Fibroblast of pulmonary artery (primary cell): ENCODE data around the gene MLX.
A peak's percentile ranks its signal among the peaks of the same experiment; 100 is the strongest.

Source experiments
- DNase-seq: peaks from one replicate; pipeline ENCODE4 v3.0.0-alpha.2; 2010; ENCODE audit warnings: low read depth
- H3K4me3 ChIP-seq: replicated peaks from 2 replicates; pipeline ENCODE4 v1.5.1; 2011; ENCODE audit warnings: low read depth, mild to moderate bottlenecking, control low read depth, low read length, moderate library complexity
- TF ChIP-seq, protein P1 (sequence below): IDR thresholded peaks from 2 replicates; pipeline ENCODE4 v1.5.1; 2011; ENCODE audit warnings: mild to moderate bottlenecking, control low read depth, low read length, inconsistent platforms; ENCODE audit errors: missing control alignments

MLX gene

DNA sequence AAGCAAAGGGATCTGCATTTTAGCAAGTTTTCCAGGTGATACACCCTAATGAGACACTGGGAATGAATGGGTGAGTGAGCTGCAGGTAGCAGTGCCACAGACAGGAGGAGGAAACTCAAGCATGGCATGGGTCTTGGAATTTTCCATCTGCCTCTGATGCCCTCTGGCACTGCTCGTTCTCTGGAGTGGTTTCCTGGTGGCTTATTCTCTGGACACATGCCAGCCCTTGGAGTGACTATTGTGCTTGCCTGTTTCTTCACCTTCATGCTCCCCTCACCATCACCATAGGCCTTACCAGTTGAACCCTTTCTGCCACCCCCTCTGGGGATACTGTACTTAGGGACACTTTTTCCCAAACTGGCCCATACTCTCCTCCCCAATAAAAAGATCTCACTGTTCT lies 3.4 kb upstream of the MLX start:
- no peak for DNase-seq
- TF ChIP-seq, protein P1, sequence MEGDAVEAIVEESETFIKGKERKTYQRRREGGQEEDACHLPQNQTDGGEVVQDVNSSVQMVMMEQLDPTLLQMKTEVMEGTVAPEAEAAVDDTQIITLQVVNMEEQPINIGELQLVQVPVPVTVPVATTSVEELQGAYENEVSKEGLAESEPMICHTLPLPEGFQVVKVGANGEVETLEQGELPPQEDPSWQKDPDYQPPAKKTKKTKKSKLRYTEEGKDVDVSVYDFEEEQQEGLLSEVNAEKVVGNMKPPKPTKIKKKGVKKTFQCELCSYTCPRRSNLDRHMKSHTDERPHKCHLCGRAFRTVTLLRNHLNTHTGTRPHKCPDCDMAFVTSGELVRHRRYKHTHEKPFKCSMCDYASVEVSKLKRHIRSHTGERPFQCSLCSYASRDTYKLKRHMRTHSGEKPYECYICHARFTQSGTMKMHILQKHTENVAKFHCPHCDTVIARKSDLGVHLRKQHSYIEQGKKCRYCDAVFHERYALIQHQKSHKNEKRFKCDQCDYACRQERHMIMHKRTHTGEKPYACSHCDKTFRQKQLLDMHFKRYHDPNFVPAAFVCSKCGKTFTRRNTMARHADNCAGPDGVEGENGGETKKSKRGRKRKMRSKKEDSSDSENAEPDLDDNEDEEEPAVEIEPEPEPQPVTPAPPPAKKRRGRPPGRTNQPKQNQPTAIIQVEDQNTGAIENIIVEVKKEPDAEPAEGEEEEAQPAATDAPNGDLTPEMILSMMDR: no peak
- peak overlapping the region; percentile 78 for H3K4me3 ChIP-seq

- TF ChIP-seq, protein P1: no peak
- DNase-seq: no peak
- no peak overlapping the region for H3K4me3 ChIP-seq
Observed at GRCh38 chr17:42563950-42564349, 3.0 kb upstream of the MLX start.

DNA sequence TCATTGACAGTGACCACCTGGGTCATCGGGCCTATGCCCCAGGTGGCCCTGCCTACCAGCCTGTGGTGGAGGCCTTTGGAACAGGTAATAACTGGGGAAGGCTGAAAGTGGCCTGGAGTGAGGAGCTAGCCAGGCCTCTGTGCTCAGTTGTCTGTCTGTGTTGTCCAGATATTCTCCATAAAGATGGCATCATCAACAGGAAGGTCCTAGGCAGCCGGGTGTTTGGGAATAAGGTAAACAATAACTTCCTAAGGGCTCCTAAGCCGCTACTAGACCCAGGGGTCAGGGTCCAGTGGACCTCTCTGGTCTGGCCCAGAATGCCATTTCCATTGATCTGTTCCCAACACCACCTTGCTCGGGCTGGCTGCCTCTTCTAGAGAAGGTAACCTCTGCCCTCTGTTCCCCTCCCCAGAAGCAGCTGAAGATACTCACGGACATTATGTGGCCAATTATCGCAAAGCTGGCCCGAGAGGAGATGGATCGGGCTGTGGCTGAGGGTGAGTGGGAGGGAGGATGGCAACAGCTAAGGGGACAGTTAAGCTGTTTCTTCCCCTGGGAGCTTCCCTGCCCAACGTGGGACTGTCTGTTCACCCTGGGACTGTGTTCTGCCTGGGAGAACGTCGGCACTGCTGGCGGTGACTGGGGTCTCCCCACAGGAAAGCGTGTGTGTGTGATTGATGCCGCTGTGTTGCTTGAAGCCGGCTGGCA lies 1.9 kb upstream of the MLX start:
- DNase-seq: no peak
- no peak overlapping the region for H3K4me3 ChIP-seq
- TF ChIP-seq, protein P1: no peak

DNA sequence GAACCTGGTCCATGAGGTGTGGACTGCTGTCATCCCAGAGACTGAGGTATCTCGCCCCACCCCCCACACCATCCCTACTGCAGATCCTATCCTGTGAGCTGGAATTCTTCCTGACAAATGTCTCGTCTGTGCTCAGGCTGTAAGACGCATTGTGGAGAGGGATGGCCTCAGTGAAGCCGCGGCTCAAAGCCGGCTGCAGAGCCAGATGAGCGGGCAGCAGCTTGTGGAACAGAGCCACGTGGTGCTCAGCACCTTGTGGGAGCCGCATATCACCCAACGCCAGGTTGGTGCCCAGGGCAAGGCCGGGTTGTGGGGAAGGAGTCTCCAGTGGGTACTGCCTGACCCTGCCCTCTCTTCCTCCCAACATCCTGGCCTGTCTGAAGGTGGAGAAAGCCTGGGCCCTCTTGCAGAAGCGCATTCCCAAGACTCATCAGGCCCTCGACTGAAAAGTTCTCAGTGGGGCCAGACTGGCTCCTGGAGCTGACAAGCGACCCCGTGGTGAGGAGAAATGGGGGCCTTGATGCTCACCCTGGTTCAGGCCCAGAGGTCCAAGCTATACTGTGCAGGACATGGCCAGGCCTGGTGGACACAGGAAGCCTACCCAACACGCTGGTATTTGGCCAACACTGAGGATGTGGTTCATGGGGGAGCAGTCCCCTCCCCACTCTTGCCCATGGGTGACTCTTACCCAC lies 1.2 kb upstream of the MLX start:
- H3K4me3 ChIP-seq: no peak overlapping the region
- TF ChIP-seq, protein P1: no peak
- no peak for DNase-seq

DNA sequence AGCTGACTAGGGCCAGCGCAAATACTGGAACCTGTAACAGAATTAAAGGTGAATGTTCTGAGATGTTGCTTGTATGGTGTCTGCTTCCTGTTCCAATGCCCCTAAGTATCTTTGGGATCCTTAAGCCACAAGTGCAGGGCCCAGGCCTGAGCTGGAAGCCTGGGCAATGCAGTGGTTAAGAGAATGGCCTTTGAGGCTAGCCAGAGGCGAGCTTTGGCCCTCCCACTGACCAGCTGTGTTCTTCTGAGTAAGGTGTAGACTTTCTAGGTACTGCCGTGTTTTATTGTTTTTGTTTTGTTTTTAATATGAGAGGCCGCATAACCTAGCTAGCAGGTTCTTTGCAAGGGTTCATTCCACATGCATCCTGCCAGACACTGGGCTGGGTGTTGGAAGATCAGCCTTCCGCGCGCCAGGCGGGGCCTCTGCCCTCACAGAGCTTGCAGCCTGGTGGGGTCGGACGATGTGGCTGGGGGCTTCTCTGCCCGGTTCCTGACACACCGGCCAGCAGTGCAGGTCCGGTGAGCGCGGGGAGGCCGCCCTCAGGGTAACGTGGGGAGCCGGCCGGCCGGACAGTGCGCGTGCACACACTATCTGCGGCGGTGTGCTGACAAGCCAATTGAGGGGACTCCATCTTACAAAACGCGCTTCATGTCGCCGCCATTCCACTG lies 551 bp upstream of the MLX start:
- peak overlapping the region; percentile 89 for H3K4me3 ChIP-seq
- TF ChIP-seq, protein P1: no peak
- no peak for DNase-seq

- TF ChIP-seq, protein P1: no peak
- H3K4me3 ChIP-seq: no peak overlapping the region
- DNase-seq: no peak
Observed at GRCh38 chr17:42568341-42569111, 1.6 kb downstream of the MLX start.
